Neural cell (in vitro differentiated cells): ENCODE measurements around the gene DGKZ. TPM values are rescaled to one million over a fixed set of nuclear protein-coding genes. Genes with fewer than 3 reads are reported as not detected.

ENCODE experiments used
- H2AFZ ChIP-seq: fragments of 200-600, 300-800 bp; sonication (generic), shearing (Covaris generic); 2 replicates; pipeline ENCODE4 v1.6.0; 2014; ENCODE audit warnings: low read depth, mild to moderate bottlenecking, antibody characterized with exemption, low read length, moderate library complexity
- H3F3A ChIP-seq: fragments of 200-600 bp; shearing (Covaris generic); 2 replicates; pipeline ENCODE4 v1.6.1; 2016; ENCODE audit warnings: mild to moderate bottlenecking, moderate library complexity, mixed read lengths, antibody characterized with exemption, low read length; ENCODE audit not compliant: insufficient read depth, poor library complexity, severe bottlenecking
- H3K27ac ChIP-seq: fragments of 200-600, 300-800 bp; sonication (generic), shearing (Covaris generic); 2 replicates; pipeline ENCODE4 v1.5.1; 2014; ENCODE audit warnings: mild to moderate bottlenecking, low read length, moderate library complexity
- H3K27me3 ChIP-seq: fragments of 300-800, 200-600 bp; sonication (generic), shearing (Covaris generic); 2 replicates; pipeline ENCODE4 v1.6.0; 2014; ENCODE audit warnings: mild to moderate bottlenecking, low read depth, low read length, moderate library complexity; ENCODE audit not compliant: insufficient read depth
- H3K36me3 ChIP-seq: fragments of 300-800, 200-600 bp; sonication (generic), shearing (Covaris generic); 2 replicates; pipeline ENCODE4 v1.5.1; 2014; ENCODE audit warnings: mild to moderate bottlenecking, antibody characterized with exemption, low read length, moderate library complexity; ENCODE audit not compliant: insufficient read depth
- H3K4me2 ChIP-seq: fragments of 300-800, 200-600 bp; sonication (generic), shearing (Covaris generic); 2 replicates; pipeline ENCODE4 v1.6.0; 2014; ENCODE audit warnings: mild to moderate bottlenecking, low read length
- H3K4me3 ChIP-seq: fragments of 300-800, 200-600 bp; sonication (generic), shearing (Covaris generic); 2 replicates; pipeline ENCODE4 v1.5.1; 2014; ENCODE audit warnings: mild to moderate bottlenecking, low read length, moderate library complexity
- H3K79me2 ChIP-seq: fragments of 200-600 bp; shearing (Covaris generic); replicated peaks from 2 replicates; pipeline ENCODE4 v1.6.0; 2014; ENCODE audit warnings: mild to moderate bottlenecking, low read length, moderate library complexity; ENCODE audit not compliant: insufficient read depth
- H3K9ac ChIP-seq: fragments of 300-800, 200-600 bp; sonication (generic), shearing (Covaris generic); 2 replicates; pipeline ENCODE4 v1.6.1; 2016; ENCODE audit warnings: mild to moderate bottlenecking, low read length, mixed read lengths
- H3K9me2 ChIP-seq: fragments of 200-600 bp; shearing (Covaris generic); 2 replicates; pipeline ENCODE4 v1.6.1; 2016; ENCODE audit warnings: mild to moderate bottlenecking, low read length, mixed read lengths; ENCODE audit not compliant: insufficient read depth
- H3K9me3 ChIP-seq: fragments of 200-600, 300-800 bp; sonication (generic), shearing (Covaris generic); 2 replicates; pipeline ENCODE4 v1.6.1; 2016; ENCODE audit warnings: mild to moderate bottlenecking, mixed run types, low read length, moderate library complexity, mixed read lengths
- H4K20me1 ChIP-seq: fragments of 200-600 bp; shearing (Covaris generic); 2 replicates; pipeline ENCODE4 v1.6.1; 2016; ENCODE audit warnings: mild to moderate bottlenecking, mixed run types; ENCODE audit not compliant: insufficient read depth
- EP300 ChIP-seq: fragments of 450-650 bp; conservative IDR thresholded peaks from 2 replicates; pipeline ENCODE4 v1.6.1; 2014; ENCODE audit warnings: antibody characterized with exemption, mild to moderate bottlenecking, moderate library complexity; ENCODE audit not compliant: poor library complexity, severe bottlenecking
- EZH2 ChIP-seq: fragments of 200-600, 300-800 bp; shearing (Covaris generic), sonication (generic); IDR thresholded peaks from 2 replicates; pipeline ENCODE4 v1.6.1; 2014; ENCODE audit warnings: antibody characterized with exemption, low read length, borderline replicate concordance, mild to moderate bottlenecking; ENCODE audit not compliant: insufficient read depth, poor library complexity, severe bottlenecking
- MXI1 ChIP-seq: fragments of 450-650 bp; conservative IDR thresholded peaks from 2 replicates; pipeline ENCODE4 v1.6.1; 2014; ENCODE audit warnings: antibody characterized with exemption, mild to moderate bottlenecking; ENCODE audit not compliant: poor library complexity, severe bottlenecking
- POLR2AphosphoS5 ChIP-seq: IDR thresholded peaks from 2 replicates; pipeline ENCODE4 v1.6.1; 2012
- RAD21 ChIP-seq: fragments of 450-650 bp; conservative IDR thresholded peaks from 2 replicates; pipeline ENCODE4 v1.6.1; 2014; ENCODE audit warnings: antibody characterized with exemption, mild to moderate bottlenecking, moderate library complexity
- SMC3 ChIP-seq: fragments of 450-650 bp; conservative IDR thresholded peaks from 2 replicates; pipeline ENCODE4 v1.6.1; 2014; ENCODE audit warnings: antibody characterized with exemption, mild to moderate bottlenecking, moderate library complexity; ENCODE audit not compliant: poor library complexity
- TAF1 ChIP-seq: IDR thresholded peaks from 2 replicates; pipeline ENCODE4 v1.6.1; 2012; ENCODE audit warnings: low read depth
- polyA plus RNA-seq: library from polyadenylated mRNA; depleted of rRNA; stranded (reverse); fragments of >200 nt; gene quantifications from 2 replicates; pipeline ENCODE4 v1.2.3, GENCODE V29; 2014
- TF ChIP-seq, protein P1 (sequence below): IDR thresholded peaks from 2 replicates; pipeline ENCODE4 v1.6.1; 2012; ENCODE audit warnings: borderline replicate concordance
- TF ChIP-seq, protein P2 (sequence below): fragments of 450-650 bp; IDR thresholded peaks from 2 replicates; pipeline ENCODE4 v1.5.1; 2014; ENCODE audit warnings: antibody characterized with exemption, mild to moderate bottlenecking, moderate library complexity; ENCODE audit not compliant: poor library complexity, severe bottlenecking

The DGKZ gene
- polyA plus RNA-seq, 1 donor from 2014 or later: 55.7 TPM

DNA sequence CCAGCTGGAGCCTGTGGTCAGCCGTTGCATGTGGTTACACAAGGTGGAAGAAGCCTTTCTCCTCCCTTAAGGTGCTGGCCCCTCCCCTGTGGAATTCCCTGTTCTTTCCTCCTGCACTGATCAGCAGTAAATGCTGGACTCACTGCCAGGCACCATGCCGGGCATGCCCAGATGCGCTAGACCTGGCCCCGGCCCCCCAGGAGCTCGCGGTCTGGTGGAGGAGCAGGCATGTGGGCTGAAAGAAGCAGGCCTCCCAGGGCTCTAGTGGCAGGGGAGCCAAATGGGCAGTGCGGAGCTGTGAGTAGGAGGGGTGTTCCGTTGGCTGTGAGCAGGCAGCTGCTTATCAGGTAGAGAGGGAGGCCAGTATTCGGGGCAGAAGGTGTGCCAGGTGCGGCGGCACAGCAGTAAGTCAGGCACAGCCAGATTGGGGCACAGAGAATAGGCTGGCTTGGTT lies 10.2 kb downstream of the DGKZ start:
- Histone ChIP-seq H3K9ac (no peak overlapping the region), H3K27me3 (no peaks in the 10 kb centered on the region), H4K20me1 (no peaks in the 10 kb centered on the region), H3F3A (no peaks in the 10 kb centered on the region), H2AFZ (no peak overlapping the region), H3K79me2 (peaks cover 3% of the 10 kb centered on the region), H3K9me3 (no peaks in the 10 kb centered on the region), H3K4me3 (no peak overlapping the region), H3K36me3 (no peaks in the 10 kb centered on the region), H3K9me2 (no peaks in the 10 kb centered on the region), H3K27ac (no peak overlapping the region), H3K4me2 (no peak overlapping the region)
- TF ChIP-seq, protein P1, sequence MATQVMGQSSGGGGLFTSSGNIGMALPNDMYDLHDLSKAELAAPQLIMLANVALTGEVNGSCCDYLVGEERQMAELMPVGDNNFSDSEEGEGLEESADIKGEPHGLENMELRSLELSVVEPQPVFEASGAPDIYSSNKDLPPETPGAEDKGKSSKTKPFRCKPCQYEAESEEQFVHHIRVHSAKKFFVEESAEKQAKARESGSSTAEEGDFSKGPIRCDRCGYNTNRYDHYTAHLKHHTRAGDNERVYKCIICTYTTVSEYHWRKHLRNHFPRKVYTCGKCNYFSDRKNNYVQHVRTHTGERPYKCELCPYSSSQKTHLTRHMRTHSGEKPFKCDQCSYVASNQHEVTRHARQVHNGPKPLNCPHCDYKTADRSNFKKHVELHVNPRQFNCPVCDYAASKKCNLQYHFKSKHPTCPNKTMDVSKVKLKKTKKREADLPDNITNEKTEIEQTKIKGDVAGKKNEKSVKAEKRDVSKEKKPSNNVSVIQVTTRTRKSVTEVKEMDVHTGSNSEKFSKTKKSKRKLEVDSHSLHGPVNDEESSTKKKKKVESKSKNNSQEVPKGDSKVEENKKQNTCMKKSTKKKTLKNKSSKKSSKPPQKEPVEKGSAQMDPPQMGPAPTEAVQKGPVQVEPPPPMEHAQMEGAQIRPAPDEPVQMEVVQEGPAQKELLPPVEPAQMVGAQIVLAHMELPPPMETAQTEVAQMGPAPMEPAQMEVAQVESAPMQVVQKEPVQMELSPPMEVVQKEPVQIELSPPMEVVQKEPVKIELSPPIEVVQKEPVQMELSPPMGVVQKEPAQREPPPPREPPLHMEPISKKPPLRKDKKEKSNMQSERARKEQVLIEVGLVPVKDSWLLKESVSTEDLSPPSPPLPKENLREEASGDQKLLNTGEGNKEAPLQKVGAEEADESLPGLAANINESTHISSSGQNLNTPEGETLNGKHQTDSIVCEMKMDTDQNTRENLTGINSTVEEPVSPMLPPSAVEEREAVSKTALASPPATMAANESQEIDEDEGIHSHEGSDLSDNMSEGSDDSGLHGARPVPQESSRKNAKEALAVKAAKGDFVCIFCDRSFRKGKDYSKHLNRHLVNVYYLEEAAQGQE: no peak
- TF ChIP-seq EP300 (no peak), SMC3 (no peak), POLR2AphosphoS5 (no peak)

DNA sequence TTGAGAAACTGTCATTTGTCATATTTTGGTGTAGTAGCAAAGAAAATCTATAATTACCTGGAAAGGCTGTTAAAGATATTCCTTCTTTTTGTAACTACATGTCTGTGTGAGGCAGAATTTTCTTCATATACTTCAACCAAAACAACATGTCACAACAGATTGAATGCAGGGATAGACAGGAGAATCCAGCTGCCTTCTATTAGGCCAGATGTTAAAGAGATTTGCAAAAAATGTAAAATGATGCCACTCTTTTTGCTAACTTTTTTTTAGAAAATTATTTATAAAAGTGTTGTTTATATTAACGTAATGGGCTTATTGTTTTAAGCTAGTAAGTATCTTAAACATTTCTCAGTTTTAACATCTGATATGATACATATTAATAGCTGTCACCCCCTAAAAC lies 12.7 kb downstream of the DGKZ start:
- H3K9ac ChIP-seq: no peak overlapping the region
- H3K9me3 ChIP-seq: no peaks in the 10 kb centered on the region
- TF ChIP-seq MXI1 (no peak), SMC3 (no peak), TAF1 (no peak), RAD21 (no peak), POLR2AphosphoS5 (no peak), EP300 (no peak), EZH2 (no peak)
- TF ChIP-seq, protein P2, sequence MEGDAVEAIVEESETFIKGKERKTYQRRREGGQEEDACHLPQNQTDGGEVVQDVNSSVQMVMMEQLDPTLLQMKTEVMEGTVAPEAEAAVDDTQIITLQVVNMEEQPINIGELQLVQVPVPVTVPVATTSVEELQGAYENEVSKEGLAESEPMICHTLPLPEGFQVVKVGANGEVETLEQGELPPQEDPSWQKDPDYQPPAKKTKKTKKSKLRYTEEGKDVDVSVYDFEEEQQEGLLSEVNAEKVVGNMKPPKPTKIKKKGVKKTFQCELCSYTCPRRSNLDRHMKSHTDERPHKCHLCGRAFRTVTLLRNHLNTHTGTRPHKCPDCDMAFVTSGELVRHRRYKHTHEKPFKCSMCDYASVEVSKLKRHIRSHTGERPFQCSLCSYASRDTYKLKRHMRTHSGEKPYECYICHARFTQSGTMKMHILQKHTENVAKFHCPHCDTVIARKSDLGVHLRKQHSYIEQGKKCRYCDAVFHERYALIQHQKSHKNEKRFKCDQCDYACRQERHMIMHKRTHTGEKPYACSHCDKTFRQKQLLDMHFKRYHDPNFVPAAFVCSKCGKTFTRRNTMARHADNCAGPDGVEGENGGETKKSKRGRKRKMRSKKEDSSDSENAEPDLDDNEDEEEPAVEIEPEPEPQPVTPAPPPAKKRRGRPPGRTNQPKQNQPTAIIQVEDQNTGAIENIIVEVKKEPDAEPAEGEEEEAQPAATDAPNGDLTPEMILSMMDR: no peak
- TF ChIP-seq, protein P1: no peak
- H3K79me2 ChIP-seq: peaks cover 3% of the 10 kb centered on the region
- no peaks in the 10 kb centered on the region for H4K20me1 ChIP-seq
- no peak overlapping the region for H3K4me3 ChIP-seq
- no peaks in the 10 kb centered on the region for H3F3A ChIP-seq
- H3K27ac ChIP-seq: no peak overlapping the region
- H3K27me3 ChIP-seq: no peaks in the 10 kb centered on the region
- no peak overlapping the region for H2AFZ ChIP-seq
- no peaks in the 10 kb centered on the region for H3K9me2 ChIP-seq
- no peak overlapping the region for H3K4me2 ChIP-seq
- H3K36me3 ChIP-seq: no peaks in the 10 kb centered on the region
